NCI-H1417 (cell line): ENCODE measurements around the gene NOTUM.

Source experiments
- DNase-seq, 3 experiments: peaks; one replicate each; lab custom pipeline; 2025; lab: John Stamatoyannopoulos, UW

The NOTUM gene

GRCh38 chr17:81935709-81936084 lies 25.3 kb downstream of the NOTUM start:
- DNase-seq, result no peak

DNA sequence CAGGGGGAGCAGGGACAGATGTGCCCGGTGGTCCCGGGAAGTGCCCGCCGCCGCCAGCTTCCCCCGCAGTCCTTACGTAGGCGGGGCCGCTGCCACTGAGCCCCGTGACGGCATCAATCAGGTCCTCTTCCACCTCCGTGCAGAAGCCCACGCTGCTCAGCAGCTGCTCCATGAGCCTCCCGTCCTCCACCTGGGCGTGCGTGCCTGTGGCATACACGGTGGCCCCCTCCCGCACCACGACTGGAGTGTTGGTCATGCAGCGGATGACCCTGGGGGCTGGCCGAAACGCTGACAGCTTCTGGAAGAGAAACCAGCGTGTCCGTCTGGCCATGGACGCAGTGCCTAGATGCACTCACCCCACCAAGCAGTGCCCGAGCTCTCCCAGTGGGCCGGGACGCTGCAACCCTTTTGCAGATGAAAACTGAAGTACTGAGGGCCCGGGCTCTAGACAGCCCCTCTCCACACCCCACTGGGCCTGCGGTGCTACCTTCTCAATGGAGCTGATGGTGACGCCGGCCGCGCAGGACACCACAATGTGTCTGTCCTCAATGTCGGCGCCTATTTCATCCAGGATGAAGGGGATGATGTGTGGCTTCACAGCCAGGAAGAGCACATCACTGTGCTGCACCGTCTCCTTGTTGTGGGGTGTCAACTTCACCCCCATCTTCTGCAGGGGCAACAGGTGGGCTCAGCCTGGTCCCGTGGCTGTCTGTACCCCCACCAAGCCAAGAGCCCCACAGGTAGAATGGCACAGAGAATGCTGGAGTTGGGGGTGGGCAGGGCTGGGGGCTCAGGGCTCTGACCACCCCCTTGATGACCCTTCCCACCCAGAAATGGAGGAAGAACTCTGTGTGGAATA lies 25.9 kb downstream of the NOTUM start:
- DNase-seq, result no peak

DNA sequence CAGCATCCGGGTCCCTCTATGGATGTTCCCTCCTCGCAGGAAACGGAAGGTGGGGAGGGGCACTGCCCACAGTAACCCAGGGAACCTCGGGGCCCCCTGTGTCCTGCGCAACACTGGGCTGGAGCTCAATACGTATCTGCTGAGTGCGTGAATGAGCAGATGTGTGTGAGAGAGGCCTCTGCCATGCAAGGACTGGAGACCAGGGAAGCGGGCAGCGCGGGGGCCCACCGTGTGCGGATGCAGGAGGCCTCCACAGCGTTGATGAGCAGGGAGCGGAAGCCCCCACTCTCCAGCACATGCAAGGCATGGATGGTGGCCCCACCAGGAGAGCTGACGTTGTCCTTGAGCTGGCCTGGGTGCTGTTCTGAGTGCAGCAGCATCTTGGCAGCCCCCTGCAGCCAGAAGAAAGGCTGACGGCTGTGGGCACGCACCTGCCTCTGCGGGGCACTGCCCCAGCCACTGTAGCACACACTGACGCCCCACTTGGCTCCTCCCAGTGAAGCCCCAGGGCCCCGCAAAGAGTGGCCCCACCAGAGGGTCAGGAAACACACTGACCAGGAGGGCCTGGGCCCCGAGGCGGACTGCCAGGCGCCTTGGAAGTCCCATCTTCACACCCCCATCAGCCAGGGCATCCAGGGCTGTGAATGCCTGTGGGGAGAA lies 26.8 kb downstream of the NOTUM start:
- DNase-seq, result no peak

DNA sequence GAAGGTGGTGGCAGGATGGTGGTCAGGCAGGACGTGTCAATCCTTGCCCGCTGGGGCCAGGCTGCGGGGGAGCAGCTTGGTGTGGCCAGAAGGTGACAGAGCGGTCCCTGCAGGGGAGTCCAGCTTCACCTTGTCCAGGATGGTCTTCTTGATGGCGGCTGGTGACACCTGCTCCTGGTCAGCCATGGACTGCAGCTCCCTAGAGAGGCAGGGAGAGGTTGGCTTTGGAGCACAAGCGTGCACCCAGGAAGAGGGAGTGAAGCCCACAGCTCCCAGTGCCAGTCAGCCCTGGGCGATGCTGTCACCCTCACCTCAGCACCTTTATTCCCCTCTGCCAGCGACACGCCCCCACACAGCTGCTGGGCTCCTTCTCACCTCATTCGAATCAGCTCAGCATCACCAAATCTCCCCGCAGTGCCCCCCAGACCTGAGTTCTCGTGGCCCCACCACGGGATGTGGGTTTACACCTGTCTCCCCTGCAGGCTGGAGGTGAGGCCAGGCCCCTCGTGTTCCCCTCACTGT lies 27.7 kb downstream of the NOTUM start:
- no peak for DNase-seq

- DNase-seq, result peak in 1 of 3 experiments; percentile 38
Measured at GRCh38 chr17:81932333-81932983, 28.5 kb downstream of the NOTUM start.

GRCh38 chr17:81931557-81932332 lies 29.2 kb downstream of the NOTUM start:
- no peak for DNase-seq

- DNase-seq, result no peak
Measured at GRCh38 chr17:81931189-81931556, 29.8 kb downstream of the NOTUM start.

DNA sequence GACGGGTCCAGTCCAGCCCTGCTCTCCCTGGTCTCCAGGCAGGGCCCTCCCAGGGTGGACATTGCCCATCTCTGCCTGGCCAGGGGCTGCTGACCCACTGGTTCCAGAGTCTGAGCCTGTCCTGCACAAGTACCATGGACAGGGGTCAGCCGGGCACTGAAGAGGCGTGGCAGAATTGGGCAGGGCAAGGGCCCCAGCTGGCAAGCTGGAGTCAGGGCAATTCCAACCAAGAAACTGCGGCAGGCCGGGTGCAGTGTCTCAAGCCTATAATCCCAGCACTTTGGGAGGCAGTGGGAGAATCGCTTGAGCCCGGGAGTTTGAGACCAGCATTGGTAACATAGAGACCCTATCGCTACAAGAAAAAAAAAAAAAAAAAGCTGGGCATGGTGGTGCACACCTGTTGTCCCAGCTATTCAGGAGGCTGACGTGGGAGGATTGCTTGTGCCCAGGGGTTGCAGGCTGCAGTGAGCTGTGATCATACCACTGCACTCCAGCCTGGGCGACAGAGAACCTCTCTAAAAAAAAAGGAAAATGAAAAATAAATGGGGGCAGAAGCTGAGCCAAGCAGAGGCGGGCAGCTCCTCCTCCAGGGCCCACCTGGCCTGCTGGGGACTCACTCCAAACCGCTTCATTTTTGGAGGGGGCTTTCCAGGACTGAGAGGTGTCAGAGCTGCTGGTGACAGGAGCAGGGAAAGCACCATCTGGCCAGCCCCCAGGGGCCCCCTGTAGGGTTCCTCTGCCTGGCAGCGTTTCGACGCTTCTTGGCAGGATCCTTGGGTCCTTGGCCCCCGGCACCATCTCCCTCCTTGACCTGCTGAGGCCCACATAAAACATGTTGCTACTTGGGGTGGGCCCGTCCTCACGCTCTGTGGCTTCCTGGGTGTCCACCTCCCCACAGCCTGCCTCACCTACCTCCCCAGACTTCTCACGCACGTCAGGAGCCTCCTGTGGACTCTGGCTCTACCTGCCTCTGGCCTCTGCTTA lies 30.6 kb downstream of the NOTUM start:
- no peak for DNase-seq

GRCh38 chr17:81929253-81930141 lies 31.5 kb downstream of the NOTUM start:
- no peak for DNase-seq

GRCh38 chr17:81928544-81929252 lies 32.3 kb downstream of the NOTUM start:
- peak in 2 of 3 experiments; percentile 72 for DNase-seq

- peak; percentile 95 to 97 (median 97) for DNase-seq
Measured at GRCh38 chr17:81927653-81928543, 33.1 kb downstream of the NOTUM start, which contains the start of gene MAFG. TSS of gene MAFG (minus strand) at chr17:81927735. CDS start at chr17:81923185, 4,550 bp downstream.

DNA sequence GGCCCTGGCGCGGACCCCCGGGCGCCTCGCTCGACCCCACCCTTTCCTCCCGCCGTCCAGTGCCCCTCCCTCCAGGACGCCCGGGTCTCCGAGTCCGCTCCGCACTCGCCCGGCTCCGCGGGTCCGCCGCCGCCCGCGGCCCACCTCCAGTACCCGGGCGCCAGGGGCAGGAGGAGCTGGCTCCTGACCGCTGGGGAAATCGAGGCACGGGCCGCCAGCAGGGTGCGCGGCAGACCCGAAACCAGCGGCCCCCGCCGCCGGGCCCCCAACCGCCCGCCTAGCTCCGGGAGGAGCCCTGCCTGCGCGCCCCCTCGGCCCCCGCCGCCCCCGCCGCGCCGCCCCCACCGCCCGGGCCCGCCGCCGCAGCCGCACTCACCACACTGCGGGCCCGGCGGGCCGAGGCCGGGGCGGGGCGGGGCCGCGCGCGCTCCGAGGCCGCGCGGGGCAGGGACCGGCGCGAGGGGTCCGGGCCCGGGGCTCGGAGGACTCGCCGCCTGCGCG lies 33.8 kb downstream of the NOTUM start:
- peak in 1 of 3 experiments; percentile 54 for DNase-seq

GRCh38 chr17:81926451-81927151 lies 34.4 kb downstream of the NOTUM start:
- DNase-seq, result peak in 2 of 3 experiments; percentile 53 to 63

DNA sequence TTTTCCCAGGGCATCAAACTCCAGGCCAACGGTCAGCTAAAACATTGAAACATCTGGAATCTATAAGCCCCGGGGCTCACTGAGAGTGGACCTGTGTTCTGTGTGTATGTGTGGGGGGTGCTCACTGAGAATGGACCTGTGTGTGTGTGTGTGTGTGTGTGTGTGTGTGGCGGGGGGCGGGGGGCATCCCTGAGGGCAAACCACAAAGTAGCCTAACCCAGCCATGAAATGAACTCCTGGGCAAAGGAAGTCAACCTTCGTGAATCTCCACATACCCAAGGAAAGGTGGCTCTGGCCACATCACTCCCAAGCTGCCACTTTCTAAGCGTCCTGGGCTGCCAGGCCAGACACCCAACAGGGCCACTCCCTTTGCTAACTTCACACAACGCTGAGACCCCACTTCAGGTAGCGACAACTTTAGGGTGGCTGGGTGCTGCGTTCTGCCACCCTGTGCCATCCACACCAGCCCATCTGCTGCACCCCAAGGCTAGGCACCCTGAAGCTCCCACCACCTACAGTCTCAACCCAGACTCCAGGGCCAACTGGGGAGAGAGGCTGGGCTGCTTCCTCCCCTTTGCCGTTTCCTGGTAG lies 35.0 kb downstream of the NOTUM start:
- DNase-seq, result no peak

DNA sequence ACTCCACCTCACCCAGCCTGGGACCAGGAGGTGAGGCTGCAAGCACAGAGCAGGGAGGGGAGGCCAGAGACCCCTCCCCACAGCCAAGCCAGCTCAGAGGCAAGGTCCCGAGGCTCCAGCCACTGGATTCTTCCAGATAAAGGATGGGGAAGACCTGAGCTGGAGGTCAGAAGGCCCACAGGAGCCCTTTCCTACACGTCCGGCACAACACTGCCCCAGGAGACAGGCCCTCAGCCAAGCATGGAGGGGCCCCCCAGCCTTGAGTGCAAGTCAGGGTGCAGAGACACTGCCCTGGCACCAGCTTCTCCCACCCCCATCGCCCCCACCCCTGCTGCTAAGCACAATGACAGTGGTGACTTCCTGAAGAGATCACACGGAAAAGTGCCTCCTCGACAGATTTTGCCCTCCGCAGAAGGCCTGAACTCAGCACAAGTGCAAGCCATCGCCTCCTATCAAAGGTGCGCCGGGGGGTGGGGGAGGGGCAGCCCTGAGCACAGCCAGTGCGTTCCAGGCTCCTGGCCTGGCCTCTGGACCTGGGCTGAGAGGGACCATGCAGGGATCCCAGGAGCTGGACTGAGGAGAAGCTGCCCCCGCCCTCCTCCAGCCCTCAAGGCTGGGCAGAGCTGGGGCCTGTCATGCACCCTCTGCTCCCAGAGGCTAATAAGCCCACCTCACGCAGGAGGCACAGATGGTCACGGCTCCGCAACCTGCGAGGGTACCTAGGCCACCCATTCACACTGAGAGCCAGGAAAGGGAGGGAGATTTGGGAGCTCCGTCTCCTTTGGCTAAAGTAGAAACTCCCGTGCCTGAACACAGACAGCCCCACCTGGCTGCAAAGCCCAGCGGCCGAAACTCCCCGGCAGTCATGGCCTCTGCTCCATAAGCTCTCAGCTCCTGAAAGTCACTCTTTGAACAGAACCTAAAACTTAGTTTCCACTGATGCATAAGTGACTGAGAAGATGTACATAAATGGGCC lies 36.1 kb downstream of the NOTUM start:
- no peak for DNase-seq
